HG02798 (cell line): ENCODE results near the gene GBE1.

Experiments
- ATAC-seq: cut with Tn5 transposase; IDR thresholded peaks from one replicate; pipeline ENCODE4 v1.9.1; 2021; ENCODE audit warnings: mild to moderate bottlenecking; ENCODE audit not compliant: unreplicated experiment, poor library complexity

GBE1 gene

GRCh38 chr3:81442758-81443456 is 318.5 kb downstream of the GBE1 start:
- ATAC-seq, result no peak

GRCh38 chr3:81440661-81441060 is 320.8 kb downstream of the GBE1 start:
- no peak for ATAC-seq
